Panc1 (cell line): Measurements from ENCODE around the gene SFRP5. TPM values are rescaled to one million over a fixed set of nuclear protein-coding genes. Genes with fewer than 3 reads are reported as not detected.

ENCODE experiments used
- ATAC-seq: fragments of 200-7000 bp; cut with Tn5 transposase; 2 replicates; pipeline ENCODE4 v1.9.1; 2020; ENCODE audit warnings: mild to moderate bottlenecking, moderate library complexity
- BruUV-seq: library from RNA; stranded (reverse); fragments of 400-500 nt; replicated peaks from 2 replicates; lab custom pipeline; 2021; lab: Mats Ljungman, UMichigan
- CTCF ChIA-PET: fragments of 300-600 bp; sonication (Branson Sonifier 250); formaldehyde crosslinking; loops from one replicate; lab custom pipeline; 2022; ENCODE audit warnings: antibody characterized with exemption; lab: Charles Lee
- POLR2A ChIA-PET: fragments of 300-600 bp; sonication (Branson Sonifier 250); formaldehyde crosslinking; loops from one replicate; lab custom pipeline; 2022; ENCODE audit warnings: antibody characterized with exemption; lab: Charles Lee
- DNase-seq: peaks from one replicate; pipeline ENCODE4 v3.0.0-alpha.2; 2010; ENCODE audit warnings: low read depth, low spot score
- H3K27ac ChIP-seq: 2 replicates; pipeline ENCODE4 v1.5.1; 2011; ENCODE audit warnings: mild to moderate bottlenecking, low read length, inconsistent platforms
- H3K27me3 ChIP-seq: fragments of 200-500 bp; sonication (Bioruptor generic); 2 replicates; pipeline ENCODE4 v1.6.0; 2014; ENCODE audit warnings: low read length, inconsistent platforms; ENCODE audit not compliant: control insufficient read depth, insufficient read depth
- H3K36me3 ChIP-seq: fragments of 200-500 bp; sonication (Bioruptor generic); 2 replicates; pipeline ENCODE4 v1.5.1; 2014; ENCODE audit warnings: inconsistent platforms, mild to moderate bottlenecking, low read length, moderate library complexity; ENCODE audit not compliant: control insufficient read depth, insufficient read depth
- H3K4me1 ChIP-seq: 2 replicates; pipeline ENCODE4 v1.5.1; 2011; ENCODE audit warnings: inconsistent platforms, mild to moderate bottlenecking, low read length, moderate library complexity; ENCODE audit not compliant: control insufficient read depth, insufficient read depth
- H3K4me3 ChIP-seq, 2 experiments: 2 replicates each; pipeline ENCODE4 v1.5.1; 2011 to 2012; ENCODE audit warnings: low read depth in 2 of 2, low read length in 2 of 2, mild to moderate bottlenecking in 2 of 2, inconsistent platforms in 1 of 2, moderate library complexity in 1 of 2
- H3K9me3 ChIP-seq: fragments of 200-500 bp; sonication (Bioruptor generic); 2 replicates; pipeline ENCODE4 v1.5.1; 2014; ENCODE audit warnings: low read depth, mild to moderate bottlenecking, inconsistent platforms, low read length, moderate library complexity; ENCODE audit not compliant: control insufficient read depth, insufficient read depth
- CTCF ChIP-seq: fragments of 450-650 bp; IDR thresholded peaks from 2 replicates; pipeline ENCODE4 v1.5.1; 2017; ENCODE audit warnings: mild to moderate bottlenecking
- POLR2AphosphoS5 ChIP-seq: IDR thresholded peaks from 2 replicates; pipeline ENCODE4 v1.6.1; 2012; ENCODE audit warnings: mild to moderate bottlenecking, low read depth, low read length, moderate library complexity
- REST ChIP-seq, 2 experiments: IDR thresholded peaks; 2 replicates each; pipeline ENCODE4 v1.6.1; 2011 to 2012; ENCODE audit warnings: low read depth in 2 of 2, control low read depth in 1 of 2, low read length in 1 of 2, mild to moderate bottlenecking in 1 of 2, moderate library complexity in 1 of 2; ENCODE audit not compliant: insufficient read depth in 1 of 2
- TCF7L2 ChIP-seq: IDR thresholded peaks from 2 replicates; pipeline ENCODE4 v1.6.1; 2011; ENCODE audit warnings: mild to moderate bottlenecking, low read depth, low read length, inconsistent platforms
- in situ Hi-C: cut with HindIII; loops from 2 replicates; pipeline ENCODE4 v1.10.0; 2016; ENCODE audit warnings: low sequenced_read_pairs, low pct_unique_long_range_greater_than_20kb
- intact Hi-C: fragments of 100-400 bp; cut with micrococcal nuclease; formaldehyde crosslinking; loops from one replicate; pipeline ENCODE4 v1.10.0; 2022; ENCODE audit not compliant: unreplicated experiment
- total RNA-seq: library from RNA; stranded (reverse); gene quantifications from one replicate; pipeline ENCODE4 v1.2.1, GENCODE V29; 2021; ENCODE audit not compliant: unreplicated experiment

The SFRP5 gene
- total RNA-seq, 1 experiment from 2014 or later, result 0.64 TPM

- no peaks in the 10 kb centered on the region for H3K27me3 ChIP-seq
- intact Hi-C loops, result no loop called here
- H3K4me1 ChIP-seq, result peaks cover 17% of the 10 kb centered on the region
- H3K36me3 ChIP-seq, result 0 out of 2 replicates have a peak, but pooled peaks cover 4% of the 10 kb centered on the region
- BruUV-seq, result no TSS peak
- ChIA-PET CTCF (no interaction called here), POLR2A (no interaction called here)
- ATAC-seq (no peak), DNase-seq (no peak)
- in situ Hi-C loops, result no loop called here
- H3K9me3 ChIP-seq, result no peaks in the 10 kb centered on the region
- H3K4me3 ChIP-seq, result no peak overlapping the region
- H3K27ac ChIP-seq, result no peak overlapping the region
- TF ChIP-seq REST (IDR thresholded peaks at IDR 0.05; ENCODE audit: insufficient read depth in 1 of 2, low read depth in 2 of 2, low read length in 1 of 2), result no peak
Measured at GRCh38 chr10:97718178-97718577, 53.6 kb downstream of the SFRP5 start.

GRCh38 chr10:97717627-97718026 is 54.2 kb downstream of the SFRP5 start:
- Histone ChIP-seq H3K4me3 (no peak overlapping the region), H3K27me3 (no peaks in the 10 kb centered on the region), H3K9me3 (no peaks in the 10 kb centered on the region), H3K27ac (no peak overlapping the region), H3K36me3 (0 out of 2 replicates have a peak, but pooled peaks cover 4% of the 10 kb centered on the region), H3K4me1 (peaks cover 21% of the 10 kb centered on the region)
- intact Hi-C loops (no loop called here), in situ Hi-C loops (no loop called here)
- no peak for ATAC-seq
- BruUV-seq, result TSS peak; percentile 63
- ChIA-PET CTCF (no interaction called here), POLR2A (no interaction called here)
- no peak for DNase-seq
- TF ChIP-seq TCF7L2 (no peak), POLR2AphosphoS5 (no peak), CTCF (no peak)

Other genes starting within 250 kb of the SFRP5 start
- 0.98 TPM for gene ANKRD2, start 199.2 kb downstream of the SFRP5 start, total RNA-seq
- gene HOGA1, start 187.6 kb downstream of the SFRP5 start, total RNA-seq, result 0.08 TPM
- gene C10orf62, start 182.3 kb downstream of the SFRP5 start, total RNA-seq, result not detected
- gene MORN4, start 138.5 kb downstream of the SFRP5 start, total RNA-seq, result 17.9 TPM
- 22.8 TPM for gene PI4K2A, start 131.3 kb downstream of the SFRP5 start, total RNA-seq
- 8.0 TPM for gene AVPI1, start 84.8 kb downstream of the SFRP5 start, total RNA-seq
- 53.1 TPM for gene MARVELD1, start 58.3 kb downstream of the SFRP5 start, total RNA-seq
- 37.9 TPM for gene ZFYVE27, start 34.9 kb downstream of the SFRP5 start, total RNA-seq
- 1.5 TPM for gene GOLGA7B, start 77.8 kb upstream of the SFRP5 start, total RNA-seq